Endodermal cell (in vitro differentiated cells): ENCODE results near the gene LEMD1. TPM values are rescaled to one million over a fixed set of nuclear protein-coding genes. Genes with fewer than 3 reads are reported as not detected.

Source experiments
- DNase-seq: peaks from one replicate; pipeline ENCODE4 v3.0.0-alpha.2; 2017
- H3K27ac ChIP-seq: 2 replicates; pipeline ENCODE4 v1.5.1; 2013; ENCODE audit warnings: mild to moderate bottlenecking, low read depth, low read length, moderate library complexity
- H3K27me3 ChIP-seq: 2 replicates; pipeline ENCODE4 v1.6.1; 2013; ENCODE audit warnings: mild to moderate bottlenecking, low read length, moderate library complexity; ENCODE audit not compliant: insufficient read depth, control insufficient read depth, poor library complexity, severe bottlenecking
- H3K36me3 ChIP-seq: 2 replicates; pipeline ENCODE4 v1.7.0; 2013; ENCODE audit warnings: mild to moderate bottlenecking, low read length, moderate library complexity; ENCODE audit not compliant: control insufficient read depth, insufficient read depth
- H3K4me1 ChIP-seq: one replicate; pipeline ENCODE4 v1.7.0; 2013; ENCODE audit warnings: low read length; ENCODE audit not compliant: control insufficient read depth, insufficient read depth
- H3K4me3 ChIP-seq: 2 replicates; pipeline ENCODE4 v1.5.1; 2013; ENCODE audit warnings: mild to moderate bottlenecking, low read length, moderate library complexity
- H3K9ac ChIP-seq: 2 replicates; pipeline ENCODE4 v1.6.1; 2013; ENCODE audit warnings: mild to moderate bottlenecking, low read length, moderate library complexity; ENCODE audit not compliant: poor library complexity, severe bottlenecking; ENCODE audit errors: extremely low read depth
- H3K9me3 ChIP-seq: 2 replicates; pipeline ENCODE4 v1.6.1; 2013; ENCODE audit warnings: mild to moderate bottlenecking, low read length, moderate library complexity; ENCODE audit not compliant: control insufficient read depth
- H3K27ac Mint-ChIP-seq: 2 replicates; pipeline ENCODE4 v1.8.0; 2020; ENCODE audit warnings: mixed read lengths
- H3K27me3 Mint-ChIP-seq: 2 replicates; pipeline ENCODE4 v1.8.0; 2021; ENCODE audit warnings: mild to moderate bottlenecking, mixed read lengths; ENCODE audit not compliant: insufficient read depth
- H3K36me3 Mint-ChIP-seq: 2 replicates; pipeline ENCODE4 v1.8.0; 2020; ENCODE audit warnings: low read depth, mixed read lengths
- H3K4me1 Mint-ChIP-seq: 2 replicates; pipeline ENCODE4 v1.8.0; 2020; ENCODE audit warnings: mixed read lengths
- H3K4me3 Mint-ChIP-seq: 2 replicates; pipeline ENCODE4 v1.8.0; 2020; ENCODE audit warnings: mild to moderate bottlenecking, moderate library complexity, mixed read lengths
- H3K9me3 Mint-ChIP-seq: 2 replicates; pipeline ENCODE4 v1.8.0; 2020; ENCODE audit warnings: mild to moderate bottlenecking, mixed read lengths
- WGBS, 2 experiments: methylation state at CpG; one replicate each; pipeline versions ENCODE4 v1.1.5 to v1.1.7; 2013; ENCODE audit warnings: missing lambda C conversion rate in 2 of 2, mixed read lengths in 1 of 2; ENCODE audit not compliant: insufficient coverage in 1 of 2, insufficient read length in 1 of 2; 5-methylcytosine and 5-hydroxymethylcytosine counted together
- long read RNA-seq, 4 experiments: library from polyadenylated mRNA in 2 of 4; library from RNA in 1 of 4; library from capped mRNA in 1 of 4; stranded (forward) in 3 of 4; unstranded in 1 of 4; transcript quantifications; one replicate each; pipeline ENCODE4 v2.0.0, GENCODE V29; 2020 to 2021; ENCODE audit warnings: inconsistent platforms in 1 of 4
- polyA plus RNA-seq, 2 experiments: library from polyadenylated mRNA; stranded (reverse); fragments of 50-300 nt; gene quantifications; one replicate each; pipeline ENCODE4 v1.2.3, GENCODE V29; 2013
- total RNA-seq, 2 donors: library from RNA; stranded (reverse); fragmentation: NEBNext Ultra II Directional in 1 of 2; extraction: Animal tissue kit (Norgen Biotek cat#: 25700) in 1 of 2; gene quantifications; 2 replicates in 1 of 2; 3 replicates in 1 of 2; pipeline ENCODE4 v1.2.1, GENCODE V29; 2021
- TF ChIP-seq, protein P1 (sequence below): fragments of 200-600 bp; sonication (generic); conservative IDR thresholded peaks from 2 replicates; pipeline ENCODE4 v1.5.0; 2021; ENCODE audit warnings: antibody characterized with exemption, mild to moderate bottlenecking

LEMD1 gene, protein sequence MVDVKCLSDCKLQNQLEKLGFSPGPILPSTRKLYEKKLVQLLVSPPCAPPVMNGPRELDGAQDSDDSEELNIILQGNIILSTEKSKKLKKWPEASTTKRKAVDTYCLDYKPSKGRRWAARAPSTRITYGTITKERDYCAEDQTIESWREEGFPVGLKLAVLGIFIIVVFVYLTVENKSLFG
- total RNA-seq = 10 to 100 TPM; 13.5 to 16.7 TPM
- polyA plus RNA-seq (2013, experiment 1 of 2) = 20.5 TPM
- 20.2 TPM for polyA plus RNA-seq (2013, experiment 2 of 2)
- long read RNA-seq, experiment 1, partial matches to known transcripts = 2 of 6 reads
- long read RNA-seq, experiment 1, other reads (novel, unspliced or antisense) = 3 of 6 reads
- long read RNA-seq, experiment 2, partial matches to known transcripts = 1 of 13 reads
- long read RNA-seq, experiment 2, other reads (novel, unspliced or antisense) = 7 of 13 reads
- long read RNA-seq, experiment 3, partial matches to known transcripts = 0 of 8 reads
- long read RNA-seq, experiment 3, other reads (novel, unspliced or antisense) = 7 of 8 reads
- long read RNA-seq, experiment 4, partial matches to known transcripts = 0 of 11 reads
- long read RNA-seq, experiment 4, other reads (novel, unspliced or antisense) = 8 of 11 reads

DNA sequence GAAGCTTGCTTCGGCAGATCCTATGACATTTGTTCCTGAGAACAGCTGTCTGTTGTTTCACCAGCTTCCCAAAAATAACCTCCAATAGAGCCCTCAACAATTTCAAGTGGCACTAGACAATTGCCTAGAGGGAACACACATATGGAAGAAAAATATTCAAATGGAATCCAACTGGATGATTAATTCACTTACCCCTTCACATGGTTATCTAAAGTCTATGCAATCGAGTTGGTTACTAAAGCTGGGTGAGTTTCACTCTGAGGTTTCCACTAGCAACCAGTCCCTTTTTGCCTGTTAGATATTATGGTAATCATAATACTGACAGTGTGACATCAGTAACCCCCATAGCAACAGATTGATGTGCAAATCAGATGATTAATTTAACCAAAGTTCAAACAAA is at the start of gene LEMD1:
Gene LEMD1, minus strand, starts transcription at position 259 of the 400 bp plus-strand sequence. CDS start 1,520 bp downstream, outside the sequence.
- no peaks in the 10 kb centered on the region for H3K9me3 ChIP-seq
- no peaks in the 10 kb centered on the region for H3K27me3 ChIP-seq
- peaks cover 5% of the 10 kb centered on the region for H3K4me1 Mint-ChIP-seq
- no peak within 1 kb of the TSS for H3K27ac ChIP-seq
- no peaks in the 10 kb centered on the region for H3K4me1 ChIP-seq
- no peak within 1 kb of the TSS for H3K4me3 Mint-ChIP-seq
- no peaks in the 10 kb centered on the region for H3K36me3 ChIP-seq
- H3K9ac ChIP-seq = no peak within 1 kb of the TSS
- DNase-seq = no peak
- 87 to 100% methylated on average over 1 to 2 of the region's 2 CpGs for WGBS, 2 experiments
- no peaks in the 10 kb centered on the region for H3K36me3 Mint-ChIP-seq
- H3K27me3 Mint-ChIP-seq = peaks cover 10% of the 10 kb centered on the region
- H3K4me3 ChIP-seq = no peak within 1 kb of the TSS
- H3K27ac Mint-ChIP-seq = no peak within 1 kb of the TSS
- H3K9me3 Mint-ChIP-seq = no peaks in the 10 kb centered on the region
- TF ChIP-seq, protein P1, sequence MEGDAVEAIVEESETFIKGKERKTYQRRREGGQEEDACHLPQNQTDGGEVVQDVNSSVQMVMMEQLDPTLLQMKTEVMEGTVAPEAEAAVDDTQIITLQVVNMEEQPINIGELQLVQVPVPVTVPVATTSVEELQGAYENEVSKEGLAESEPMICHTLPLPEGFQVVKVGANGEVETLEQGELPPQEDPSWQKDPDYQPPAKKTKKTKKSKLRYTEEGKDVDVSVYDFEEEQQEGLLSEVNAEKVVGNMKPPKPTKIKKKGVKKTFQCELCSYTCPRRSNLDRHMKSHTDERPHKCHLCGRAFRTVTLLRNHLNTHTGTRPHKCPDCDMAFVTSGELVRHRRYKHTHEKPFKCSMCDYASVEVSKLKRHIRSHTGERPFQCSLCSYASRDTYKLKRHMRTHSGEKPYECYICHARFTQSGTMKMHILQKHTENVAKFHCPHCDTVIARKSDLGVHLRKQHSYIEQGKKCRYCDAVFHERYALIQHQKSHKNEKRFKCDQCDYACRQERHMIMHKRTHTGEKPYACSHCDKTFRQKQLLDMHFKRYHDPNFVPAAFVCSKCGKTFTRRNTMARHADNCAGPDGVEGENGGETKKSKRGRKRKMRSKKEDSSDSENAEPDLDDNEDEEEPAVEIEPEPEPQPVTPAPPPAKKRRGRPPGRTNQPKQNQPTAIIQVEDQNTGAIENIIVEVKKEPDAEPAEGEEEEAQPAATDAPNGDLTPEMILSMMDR = no peak

- H3K27me3 Mint-ChIP-seq = peaks cover 8% of the 10 kb centered on the region
- H3K27me3 ChIP-seq = no peaks in the 10 kb centered on the region
- no peak overlapping the region for H3K27ac Mint-ChIP-seq
- H3K9me3 Mint-ChIP-seq = peaks cover 5% of the 10 kb centered on the region
- WGBS, 2 experiments = 93 to 94% methylated on average over 5 to 6 of the region's 6 CpGs
- H3K36me3 Mint-ChIP-seq = no peaks in the 10 kb centered on the region
- H3K4me3 ChIP-seq = no peak overlapping the region
- TF ChIP-seq, protein P1 = no peak
- no peaks in the 10 kb centered on the region for H3K4me1 Mint-ChIP-seq
- no peaks in the 10 kb centered on the region for H3K36me3 ChIP-seq
- DNase-seq = no peak
- H3K9me3 ChIP-seq = peaks cover 6% of the 10 kb centered on the region
- no peak overlapping the region for H3K9ac ChIP-seq
- H3K27ac ChIP-seq = no peak overlapping the region
- H3K4me3 Mint-ChIP-seq = no peak overlapping the region
- no peaks in the 10 kb centered on the region for H3K4me1 ChIP-seq
These were observed 48.3 kb upstream of the LEMD1 start for GRCh38 chr1:205470131-205470530.

DNA sequence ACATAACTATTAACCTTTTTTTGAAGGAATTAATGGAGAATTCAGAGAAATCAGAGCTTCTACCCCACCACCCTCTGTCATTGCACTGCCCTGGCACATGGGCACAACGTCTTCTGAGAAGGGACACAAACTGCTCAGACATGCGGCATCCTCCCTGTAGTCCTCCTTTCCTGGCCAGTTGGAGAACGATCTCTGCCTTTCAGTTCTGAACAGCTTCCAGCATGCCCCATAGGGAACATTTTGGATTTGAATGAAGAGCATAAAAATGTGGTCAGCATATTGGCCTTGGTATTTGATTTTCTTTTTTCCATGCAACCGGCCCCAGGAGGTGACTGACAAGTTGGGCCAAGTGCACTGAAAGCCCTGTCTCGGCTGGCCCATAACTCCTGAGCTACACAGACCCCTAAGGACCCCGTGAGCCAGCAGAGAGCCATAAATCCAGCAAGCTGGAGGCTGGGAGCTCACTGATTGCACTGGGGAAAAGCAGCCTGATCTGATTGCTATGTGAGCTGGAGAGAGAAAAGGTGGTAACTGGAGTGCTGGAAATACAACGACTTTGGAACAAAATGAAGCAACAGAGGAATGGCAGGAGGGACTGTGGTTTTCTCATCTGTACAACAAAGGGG is 44.9 kb upstream of the LEMD1 start:
- DNase-seq = no peak
- Mint-ChIP-seq H3K4me1 (no peaks in the 10 kb centered on the region), H3K4me3 (no peak overlapping the region), H3K27me3 (peaks cover under 1% of the 10 kb centered on the region), H3K27ac (no peak overlapping the region), H3K9me3 (no peaks in the 10 kb centered on the region), H3K36me3 (no peaks in the 10 kb centered on the region)
- Histone ChIP-seq H3K27ac (no peak overlapping the region), H3K9ac (no peak overlapping the region), H3K27me3 (no peaks in the 10 kb centered on the region), H3K36me3 (no peaks in the 10 kb centered on the region), H3K4me1 (no peaks in the 10 kb centered on the region), H3K4me3 (no peak overlapping the region), H3K9me3 (no peaks in the 10 kb centered on the region)
- TF ChIP-seq, protein P1 = no peak
- 69 to 75% methylated on average over 5 to 7 of the region's 7 CpGs for WGBS, 2 experiments
